Activated CD8-positive, alpha-beta memory T cell treated with anti-CD3 and anti-CD28 coated beads, Interleukin-2, amount 50 U/mL, for 1 hour (primary cell): ENCODE measurements around the gene ISLR.
A peak's percentile ranks its signal among the peaks of the same experiment; 100 is the strongest.

Source experiments
- DNase-seq: peaks from one replicate; pipeline ENCODE4 v3.0.0-alpha.2; 2020; ENCODE audit errors: extremely low read depth

ISLR gene, protein sequence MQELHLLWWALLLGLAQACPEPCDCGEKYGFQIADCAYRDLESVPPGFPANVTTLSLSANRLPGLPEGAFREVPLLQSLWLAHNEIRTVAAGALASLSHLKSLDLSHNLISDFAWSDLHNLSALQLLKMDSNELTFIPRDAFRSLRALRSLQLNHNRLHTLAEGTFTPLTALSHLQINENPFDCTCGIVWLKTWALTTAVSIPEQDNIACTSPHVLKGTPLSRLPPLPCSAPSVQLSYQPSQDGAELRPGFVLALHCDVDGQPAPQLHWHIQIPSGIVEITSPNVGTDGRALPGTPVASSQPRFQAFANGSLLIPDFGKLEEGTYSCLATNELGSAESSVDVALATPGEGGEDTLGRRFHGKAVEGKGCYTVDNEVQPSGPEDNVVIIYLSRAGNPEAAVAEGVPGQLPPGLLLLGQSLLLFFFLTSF

DNA sequence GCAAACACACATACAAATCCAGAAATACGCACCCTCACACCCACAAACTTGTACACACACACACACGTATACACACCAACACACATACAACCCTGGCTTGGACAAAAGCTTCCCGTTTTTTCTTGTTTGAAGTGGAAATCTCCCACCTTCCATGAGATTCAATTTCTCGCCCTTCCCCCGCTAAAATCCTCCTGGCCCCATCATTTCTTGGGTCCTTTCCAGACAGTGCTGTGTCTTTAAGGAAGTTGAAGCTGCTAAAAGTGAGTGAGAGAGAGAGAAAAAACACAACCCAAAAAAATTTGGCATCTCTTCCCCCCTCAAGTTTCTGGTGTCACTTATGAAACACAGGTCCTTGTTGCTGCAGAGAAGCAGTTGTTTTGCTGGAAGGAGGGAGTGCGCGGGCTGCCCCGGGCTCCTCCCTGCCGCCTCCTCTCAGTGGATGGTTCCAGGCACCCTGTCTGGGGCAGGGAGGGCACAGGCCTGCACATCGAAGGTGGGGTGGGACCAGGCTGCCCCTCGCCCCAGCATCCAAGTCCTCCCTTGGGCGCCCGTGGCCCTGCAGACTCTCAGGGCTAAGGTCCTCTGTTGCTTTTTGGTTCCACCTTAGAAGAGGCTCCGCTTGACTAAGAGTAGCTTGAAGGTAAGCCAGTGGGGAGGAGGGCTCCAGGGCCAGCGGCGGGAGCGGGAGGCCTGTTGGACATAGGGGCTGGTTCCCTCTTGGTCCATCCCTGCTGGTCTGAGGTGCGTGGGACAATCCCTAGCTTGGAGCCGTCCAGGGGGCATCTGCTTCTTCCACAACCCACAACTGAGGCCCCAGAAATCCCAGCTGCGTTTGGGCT lies at the start of gene ISLR:
TSS of gene ISLR (plus strand) at position 331 of the 839 bp plus-strand sequence. CDS start 1,149 bp downstream, outside the sequence.
- no peak for DNase-seq

DNA sequence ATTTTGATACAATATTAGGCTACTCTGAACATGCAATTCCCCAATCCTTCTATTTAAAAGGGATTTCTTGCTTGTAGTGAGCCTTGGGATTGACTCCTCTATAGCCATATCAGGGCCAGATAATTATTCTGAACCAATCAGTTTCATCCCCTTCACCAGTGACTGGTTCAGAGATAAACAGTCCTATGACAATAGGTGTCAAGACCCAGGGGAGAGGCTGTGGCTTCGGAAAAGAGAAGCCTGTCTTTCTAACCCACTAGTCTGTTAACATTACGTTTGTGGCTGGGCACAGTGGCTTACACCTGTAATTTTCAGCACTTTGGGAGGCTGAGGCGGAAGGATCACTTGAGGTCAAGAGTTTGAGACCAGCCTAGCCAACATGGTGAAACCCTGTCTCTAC lies 49.3 kb upstream of the ISLR start:
- DNase-seq: no peak

DNA sequence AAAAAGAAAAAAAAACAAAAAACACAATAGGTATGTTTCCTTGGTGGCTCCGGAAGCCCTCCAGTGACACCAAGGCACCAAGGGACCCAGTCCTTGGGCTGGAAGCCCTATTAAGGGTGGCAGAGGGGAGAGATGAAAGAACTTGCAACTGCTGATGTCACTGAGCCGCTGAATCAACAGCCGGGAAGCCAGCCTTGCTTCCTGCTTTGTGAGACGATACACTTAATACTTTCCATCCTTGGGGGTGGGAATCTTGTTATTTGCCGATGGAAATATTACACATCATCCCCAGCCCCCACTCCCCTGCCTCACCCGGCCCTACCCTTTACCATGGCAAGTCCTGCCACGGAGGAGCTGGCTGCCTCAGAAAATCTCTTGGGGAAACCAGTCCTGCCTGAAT lies 48.8 kb upstream of the ISLR start:
- DNase-seq: no peak

DNA sequence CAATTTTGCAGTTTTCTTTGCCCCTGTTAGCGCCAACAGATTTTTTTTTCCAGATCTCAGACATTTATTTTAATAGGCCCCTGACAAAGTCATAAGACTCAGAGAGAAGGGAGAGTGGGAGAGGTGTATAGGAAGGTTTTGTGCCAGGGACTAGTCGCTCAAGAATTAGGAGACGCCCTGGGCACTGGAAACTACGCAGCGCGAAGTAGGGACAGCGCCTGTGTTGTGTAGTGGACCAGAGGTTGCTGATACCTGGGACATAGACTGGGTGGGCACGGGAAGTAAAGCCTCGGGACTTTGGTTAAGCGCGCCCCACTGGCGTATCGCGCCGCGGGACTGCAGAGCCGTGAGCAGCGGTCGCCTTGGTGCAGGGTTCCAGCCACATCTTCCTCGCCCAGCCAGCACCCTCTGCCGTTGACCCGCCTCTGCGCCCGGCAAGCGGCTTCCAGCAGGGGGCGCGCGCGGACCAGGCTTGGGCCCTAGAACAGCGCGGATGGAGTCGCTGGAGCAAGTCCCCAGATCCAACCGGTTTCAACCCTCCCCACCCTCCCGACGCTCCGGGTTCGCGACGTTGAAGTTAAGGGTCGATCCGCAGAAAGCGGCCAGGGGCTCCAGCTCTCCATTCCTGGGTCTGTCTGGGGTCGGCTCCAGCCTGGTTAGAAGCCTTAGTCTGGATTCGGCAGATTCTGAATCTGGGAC lies 46.1 kb upstream of the ISLR start:
- DNase-seq: peak; percentile 54

DNA sequence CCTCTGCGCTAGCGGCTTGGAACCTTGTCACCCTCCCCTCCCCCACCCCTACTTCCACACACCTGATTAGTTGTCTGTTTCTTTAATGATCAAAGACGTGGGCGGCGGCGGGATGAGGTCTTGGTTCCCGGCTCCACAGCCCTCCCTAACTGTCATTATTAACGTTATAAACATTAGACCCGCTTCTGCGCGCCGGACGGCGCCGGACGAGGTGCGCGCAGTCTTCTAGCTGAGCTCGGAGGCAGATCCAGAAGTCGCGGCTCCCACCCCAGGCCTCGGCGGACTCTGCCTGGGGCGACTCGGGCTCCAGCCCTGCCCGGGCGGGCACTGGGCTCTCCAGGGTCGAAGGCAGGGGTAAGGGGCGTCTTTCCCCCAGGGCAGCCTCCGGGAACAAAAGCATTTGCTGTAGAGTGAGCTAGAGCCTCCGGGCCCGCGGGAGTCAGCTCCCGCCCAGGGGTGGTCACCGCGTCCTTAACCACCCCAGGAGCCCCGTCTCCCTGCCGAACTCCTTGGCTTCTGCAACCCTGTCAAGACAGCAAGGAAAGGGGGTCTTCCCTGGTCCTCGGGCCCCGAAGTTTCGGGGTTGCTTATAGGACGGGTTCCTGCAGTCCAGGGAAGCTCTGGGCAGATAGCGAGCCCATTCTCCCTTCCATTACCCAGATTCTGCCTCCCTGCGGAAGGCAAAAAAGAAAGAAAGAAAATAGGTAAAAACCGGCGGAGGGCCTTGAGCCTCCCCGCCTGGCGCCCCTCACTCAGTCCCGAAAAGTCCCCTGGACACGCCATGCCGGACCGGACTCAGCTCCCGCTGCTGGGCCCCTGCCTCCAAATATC lies 45.3 kb upstream of the ISLR start:
- DNase-seq: no peak

GRCh38 chr15:74128785-74129585 lies 44.5 kb upstream of the ISLR start:
- no peak for DNase-seq

- no peak for DNase-seq
Observed at GRCh38 chr15:74129586-74130154, 43.8 kb upstream of the ISLR start.

DNA sequence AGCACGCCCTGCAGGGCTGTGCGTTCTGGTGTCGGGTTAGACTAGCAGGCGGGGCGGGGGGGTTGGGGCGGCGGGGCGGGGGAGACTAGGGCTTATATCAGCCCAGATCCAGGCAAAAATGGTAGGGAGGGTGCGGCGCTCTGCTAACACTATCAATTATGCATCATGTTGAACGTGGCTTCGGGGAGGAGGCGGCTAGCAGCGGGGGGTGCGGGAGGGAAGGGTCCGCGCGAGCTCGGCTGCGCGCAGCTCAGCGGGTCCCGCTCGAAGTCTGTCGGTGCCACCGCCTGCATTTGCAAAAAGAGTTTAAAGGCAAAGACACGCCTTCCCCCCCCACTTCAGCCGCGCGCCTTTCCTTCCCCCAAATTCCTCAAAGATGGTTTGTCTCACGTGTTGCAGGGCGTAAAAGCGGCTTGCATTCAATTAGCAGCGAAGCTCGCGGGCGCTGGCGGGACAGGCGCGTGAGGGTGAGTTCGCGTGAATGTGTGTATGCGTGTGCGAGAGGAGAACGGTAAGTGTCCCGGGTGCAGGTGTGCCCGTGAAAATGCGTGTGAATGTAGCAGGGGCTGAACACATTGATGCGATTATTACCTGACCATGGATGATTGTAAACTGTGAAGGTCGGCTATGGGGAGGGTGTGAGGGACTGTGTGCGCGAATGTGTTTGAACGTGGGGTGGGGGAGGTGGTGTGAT lies 43.2 kb upstream of the ISLR start, which contains the start of gene ISLR2:
TSS of gene ISLR2 (plus strand) at position 432 of the 694 bp plus-strand sequence. CDS start 2,169 bp downstream, outside the sequence.
- no peak for DNase-seq

GRCh38 chr15:74130849-74131627 lies 42.5 kb upstream of the ISLR start:
- DNase-seq: no peak

DNA sequence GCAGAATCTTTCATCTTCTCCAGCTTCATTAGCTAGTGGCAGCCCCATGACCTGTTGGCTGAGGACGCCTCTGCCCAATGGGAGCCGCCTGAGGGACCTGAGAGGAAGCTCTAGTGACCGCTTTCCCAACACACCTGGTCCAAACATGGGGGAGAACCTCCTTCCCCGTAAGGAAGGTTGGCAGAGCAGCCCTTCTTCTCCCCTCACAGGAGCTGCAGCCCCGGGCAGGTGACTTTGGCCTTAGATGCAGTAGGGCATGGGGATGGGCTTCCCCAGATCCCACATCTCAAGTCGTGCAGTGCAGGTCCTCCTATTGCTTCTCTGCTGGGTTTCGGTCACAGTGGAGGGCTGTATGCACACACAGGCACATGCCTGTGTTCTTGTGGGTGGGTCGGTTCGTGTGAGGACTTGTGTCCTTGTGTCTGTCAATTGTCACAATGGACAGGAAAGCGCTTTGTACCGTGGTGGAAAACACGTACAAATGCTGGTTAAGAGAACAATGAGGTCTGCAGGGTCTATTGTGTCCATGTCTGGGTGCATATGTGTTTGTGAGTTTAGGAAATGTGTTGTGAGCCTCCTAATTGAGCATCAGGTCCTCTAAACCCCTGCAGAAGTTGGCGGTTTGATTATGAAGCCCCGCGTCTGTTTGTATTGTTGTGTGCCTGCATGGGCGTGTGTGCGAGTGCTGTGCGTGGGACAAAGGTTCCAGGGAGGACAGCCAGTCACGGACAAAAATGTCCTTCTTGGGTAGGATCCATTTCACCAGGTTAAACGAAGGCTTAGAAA lies 41.7 kb upstream of the ISLR start:
- DNase-seq: no peak

DNA sequence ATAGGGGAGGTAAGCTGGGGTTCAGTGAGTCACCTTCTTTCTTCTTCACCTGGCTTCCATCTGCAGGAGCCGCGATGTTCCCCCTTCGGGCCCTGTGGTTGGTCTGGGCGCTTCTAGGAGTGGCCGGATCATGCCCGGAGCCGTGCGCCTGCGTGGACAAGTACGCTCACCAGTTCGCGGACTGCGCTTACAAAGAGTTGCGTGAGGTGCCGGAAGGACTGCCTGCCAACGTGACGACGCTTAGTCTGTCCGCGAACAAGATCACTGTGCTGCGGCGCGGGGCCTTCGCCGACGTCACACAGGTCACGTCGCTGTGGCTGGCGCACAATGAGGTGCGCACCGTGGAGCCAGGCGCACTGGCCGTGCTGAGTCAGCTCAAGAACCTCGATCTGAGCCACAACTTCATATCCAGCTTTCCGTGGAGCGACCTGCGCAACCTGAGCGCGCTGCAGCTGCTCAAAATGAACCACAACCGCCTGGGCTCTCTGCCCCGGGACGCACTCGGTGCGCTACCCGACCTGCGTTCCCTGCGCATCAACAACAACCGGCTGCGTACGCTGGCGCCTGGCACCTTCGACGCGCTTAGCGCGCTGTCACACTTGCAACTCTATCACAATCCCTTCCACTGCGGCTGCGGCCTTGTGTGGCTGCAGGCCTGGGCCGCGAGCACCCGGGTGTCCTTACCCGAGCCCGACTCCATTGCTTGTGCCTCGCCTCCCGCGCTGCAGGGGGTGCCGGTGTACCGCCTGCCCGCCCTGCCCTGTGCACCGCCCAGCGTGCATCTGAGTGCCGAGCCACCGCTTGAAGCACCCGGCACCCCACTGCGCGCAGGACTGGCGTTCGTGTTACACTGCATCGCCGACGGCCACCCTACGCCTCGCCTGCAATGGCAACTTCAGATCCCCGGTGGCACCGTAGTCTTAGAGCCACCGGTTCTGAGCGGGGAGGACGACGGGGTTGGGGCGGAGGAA lies 40.5 kb upstream of the ISLR start:
- DNase-seq: no peak

DNA sequence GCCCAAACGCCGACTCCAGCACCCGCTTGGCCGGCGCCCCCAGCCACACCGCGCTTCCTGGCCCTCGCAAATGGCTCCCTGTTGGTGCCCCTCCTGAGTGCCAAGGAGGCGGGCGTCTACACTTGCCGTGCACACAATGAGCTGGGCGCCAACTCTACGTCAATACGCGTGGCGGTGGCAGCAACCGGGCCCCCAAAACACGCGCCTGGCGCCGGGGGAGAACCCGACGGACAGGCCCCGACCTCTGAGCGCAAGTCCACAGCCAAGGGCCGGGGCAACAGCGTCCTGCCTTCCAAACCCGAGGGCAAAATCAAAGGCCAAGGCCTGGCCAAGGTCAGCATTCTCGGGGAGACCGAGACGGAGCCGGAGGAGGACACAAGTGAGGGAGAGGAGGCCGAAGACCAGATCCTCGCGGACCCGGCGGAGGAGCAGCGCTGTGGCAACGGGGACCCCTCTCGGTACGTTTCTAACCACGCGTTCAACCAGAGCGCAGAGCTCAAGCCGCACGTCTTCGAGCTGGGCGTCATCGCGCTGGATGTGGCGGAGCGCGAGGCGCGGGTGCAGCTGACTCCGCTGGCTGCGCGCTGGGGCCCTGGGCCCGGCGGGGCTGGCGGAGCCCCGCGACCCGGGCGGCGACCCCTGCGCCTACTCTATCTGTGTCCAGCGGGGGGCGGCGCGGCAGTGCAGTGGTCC lies 39.7 kb upstream of the ISLR start:
- no peak for DNase-seq

GRCh38 chr15:74134387-74135027 lies 39.0 kb upstream of the ISLR start:
- DNase-seq: no peak

DNA sequence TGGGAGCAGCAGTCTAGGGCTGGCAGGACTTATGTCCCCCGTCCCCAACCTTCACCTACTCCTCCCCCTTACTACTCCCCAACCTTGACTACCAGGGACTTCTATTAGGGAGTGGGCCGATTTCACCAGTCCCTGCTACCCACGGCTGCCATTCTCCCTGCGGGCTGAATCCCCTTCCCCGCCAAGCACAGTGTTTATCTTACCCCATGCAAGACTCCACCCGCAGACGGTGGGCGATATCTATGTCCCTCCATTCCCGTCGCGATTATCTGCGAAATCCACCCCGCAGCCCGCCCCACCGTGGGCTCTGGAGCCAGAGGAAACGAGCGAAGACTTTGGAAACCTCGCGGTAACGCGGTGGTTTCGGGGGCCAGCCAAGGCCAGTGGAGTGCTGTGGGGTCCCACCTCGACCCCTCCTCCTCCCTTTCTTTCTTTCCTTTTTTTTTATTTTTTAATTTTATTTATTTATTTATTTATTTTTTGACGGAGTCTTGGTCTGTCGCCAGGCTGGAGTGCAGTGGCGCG lies 38.4 kb upstream of the ISLR start:
- DNase-seq: no peak

- DNase-seq: no peak
Observed at GRCh38 chr15:74136540-74136813, 37.0 kb upstream of the ISLR start.
